GM18517 (cell line): ENCODE data around the gene ERP44.
A peak's percentile ranks its signal among the peaks of the same experiment; 100 is the strongest.
"Not testable (repeated sequence)": the region's sequence is repeated elsewhere in the genome, so short reads cannot be mapped to it uniquely, and the experiment has no call there.

Experiments
- ATAC-seq: cut with Tn5 transposase; IDR thresholded peaks from one replicate; pipeline ENCODE4 v1.9.1; 2021; ENCODE audit warnings: mild to moderate bottlenecking, moderate library complexity; ENCODE audit not compliant: unreplicated experiment

The ERP44 gene

DNA sequence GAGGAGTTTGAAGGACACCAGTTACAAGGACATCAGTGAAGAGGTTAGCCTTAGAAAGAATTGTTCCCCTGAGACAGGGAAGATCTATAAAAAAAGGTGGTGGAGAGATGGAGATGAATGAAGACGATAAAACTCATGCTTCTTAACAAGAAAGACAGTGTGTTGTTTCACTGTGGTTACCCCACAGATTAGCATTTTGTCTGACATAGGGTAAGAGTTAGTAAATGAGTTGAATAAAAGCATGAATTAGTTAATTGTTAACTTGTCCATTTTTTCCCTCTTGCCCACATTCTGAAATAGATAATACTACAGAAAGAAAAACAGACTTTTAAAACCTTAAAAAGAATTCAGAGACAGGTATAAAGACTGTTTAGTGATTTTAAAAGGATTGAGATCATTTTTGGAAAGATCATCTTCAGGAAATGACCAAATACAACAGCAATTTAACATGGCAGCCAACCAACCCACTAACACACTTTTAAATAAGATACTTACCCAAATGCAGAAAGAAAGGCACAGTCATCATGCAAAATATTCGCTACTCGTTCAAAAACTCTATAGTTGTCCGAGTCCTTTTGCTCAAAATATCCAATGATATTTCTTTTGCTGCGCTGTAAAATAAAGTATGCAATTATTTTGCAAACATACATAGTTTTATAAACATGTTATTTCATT is 78.5 kb downstream of the ERP44 start:
- no peak for ATAC-seq

DNA sequence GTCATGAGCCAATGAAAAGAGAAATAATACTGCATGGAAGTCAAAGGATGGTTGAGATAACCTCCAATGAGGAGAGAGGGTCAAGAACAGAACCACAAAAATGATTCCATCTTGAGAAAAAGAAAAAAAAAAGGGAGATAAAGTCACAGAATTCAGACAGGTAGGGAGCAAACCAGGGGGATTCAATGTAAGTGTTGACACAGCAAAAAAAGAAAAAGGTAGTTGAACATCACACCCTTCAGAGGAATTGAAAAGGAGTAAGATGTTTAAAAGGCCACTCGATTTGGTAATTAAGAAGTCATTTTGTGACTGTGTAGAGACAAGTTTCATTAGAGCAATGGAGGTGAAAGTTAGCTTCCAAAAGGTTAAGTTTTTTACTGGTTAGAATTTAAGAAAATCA is 79.3 kb downstream of the ERP44 start:
- ATAC-seq: no peak

DNA sequence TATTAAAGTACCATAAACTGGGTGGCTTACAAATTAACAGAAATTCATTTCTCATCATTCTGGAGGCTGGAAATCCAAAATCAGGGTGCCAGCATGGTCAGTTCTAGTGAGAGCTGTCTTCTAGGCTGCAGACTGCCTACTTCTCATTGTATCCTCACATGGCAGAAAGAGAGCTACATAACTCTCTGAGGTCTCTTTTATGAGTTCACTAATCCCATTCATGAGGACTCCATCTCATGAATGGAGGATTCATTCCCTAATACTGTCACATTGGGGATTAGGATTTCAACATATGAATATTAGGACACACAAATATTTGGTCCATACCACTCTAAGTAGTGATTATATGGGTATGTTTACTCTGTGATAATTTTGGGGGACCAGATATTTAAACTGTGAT is 84.0 kb downstream of the ERP44 start:
- no peak for ATAC-seq

DNA sequence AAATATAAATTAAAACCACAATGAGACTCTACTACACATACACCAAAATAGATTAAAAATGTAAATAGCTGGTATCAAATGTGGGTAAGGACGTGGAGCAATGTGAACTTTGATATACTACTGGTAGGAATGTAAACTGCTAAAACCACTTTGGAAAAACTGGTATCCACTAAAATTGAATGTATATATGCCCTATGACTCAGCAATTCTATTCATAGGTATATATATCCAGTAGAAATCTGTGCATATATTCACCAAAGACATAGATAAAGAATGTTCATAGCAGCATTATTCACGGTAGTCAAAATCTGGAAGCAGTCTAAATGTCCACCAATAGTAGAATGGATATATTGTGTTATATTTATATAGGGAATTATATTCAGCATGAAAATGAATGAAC is 85.2 kb downstream of the ERP44 start:
- no peak for ATAC-seq

DNA sequence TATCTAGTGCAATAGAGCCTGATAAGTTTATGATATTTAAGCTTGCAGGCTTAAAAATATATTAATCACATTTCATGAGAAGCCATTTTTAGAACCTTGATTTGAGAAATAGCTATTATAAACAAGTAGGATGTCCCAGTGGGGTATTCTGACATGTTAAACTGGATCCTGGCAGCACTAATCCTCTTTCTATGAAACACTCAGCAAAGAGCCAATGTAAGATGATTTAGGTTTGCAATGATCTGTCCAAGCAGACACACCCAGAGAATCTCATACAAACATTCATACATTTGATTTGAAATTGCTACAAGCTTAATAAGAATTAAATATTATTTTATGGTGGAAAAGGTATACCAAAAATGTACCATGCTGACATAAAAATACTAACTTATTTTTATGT is 86.5 kb downstream of the ERP44 start:
- ATAC-seq: no peak

DNA sequence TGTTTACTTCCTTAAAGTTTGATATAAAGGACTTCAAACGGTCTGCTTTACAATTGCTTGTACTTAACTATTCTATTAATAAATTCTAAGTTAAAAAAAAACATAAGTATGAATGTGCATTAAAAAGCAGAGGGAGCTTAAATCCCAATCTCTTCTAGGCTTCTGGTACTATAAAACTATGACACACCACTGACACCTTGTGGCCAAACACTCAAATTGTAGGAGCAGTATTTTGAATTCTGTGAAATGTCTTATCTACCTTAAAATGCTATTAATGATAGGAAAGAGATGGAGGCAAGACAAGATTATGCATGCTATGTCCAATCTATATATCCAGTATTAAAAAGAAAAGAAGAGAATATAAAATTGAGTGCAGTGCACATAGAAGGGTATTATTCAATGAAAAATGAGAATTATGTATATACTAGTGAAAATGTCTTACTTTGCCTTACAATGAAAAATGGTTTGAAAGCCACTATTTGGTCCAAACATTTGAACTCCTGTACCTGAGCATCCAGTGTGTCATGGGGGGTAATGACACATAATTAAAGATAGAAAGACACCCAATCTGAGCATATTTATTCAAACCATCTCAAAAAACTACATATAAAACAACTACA is 87.6 kb downstream of the ERP44 start:
- peak; percentile 53 for ATAC-seq

DNA sequence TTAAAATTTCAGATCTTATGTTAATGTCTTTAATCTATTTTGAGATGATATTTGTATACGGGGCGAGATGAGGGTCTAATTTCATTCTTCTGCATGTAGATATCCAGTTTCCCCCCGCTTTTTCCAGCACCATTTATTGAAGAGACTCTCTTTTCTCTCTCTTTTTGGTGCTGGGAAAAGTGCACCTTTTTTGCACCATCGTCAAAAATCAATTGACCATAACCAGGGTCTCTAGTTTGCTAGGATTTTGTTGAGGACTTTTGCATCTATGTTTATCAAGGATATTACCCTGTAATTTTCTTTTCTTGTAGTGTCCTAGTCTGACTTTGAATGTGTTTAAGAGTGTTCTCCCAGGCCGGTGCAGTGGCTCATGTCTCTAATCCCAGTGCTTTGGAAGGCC is 99.0 kb downstream of the ERP44 start:
- ATAC-seq: no peak

DNA sequence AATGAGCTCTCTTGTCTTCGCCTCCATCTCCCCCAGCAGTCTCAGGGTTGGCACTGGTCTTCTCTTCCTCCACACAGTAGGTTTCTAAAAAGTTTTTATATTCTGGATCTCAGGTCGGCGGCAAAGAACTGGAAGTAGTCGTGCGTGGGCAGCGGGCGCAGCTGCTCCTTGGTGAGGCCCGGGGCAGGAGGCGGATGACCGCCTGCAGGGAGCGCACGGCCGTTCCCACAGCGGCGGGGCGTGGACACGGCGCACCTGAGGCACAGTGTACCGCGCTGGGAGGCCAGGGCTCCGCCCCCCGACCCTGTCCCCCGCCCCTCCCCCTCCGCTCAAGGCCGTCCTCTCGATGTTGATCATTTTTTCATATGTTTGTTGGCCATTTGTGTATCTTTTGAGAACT is 99.9 kb downstream of the ERP44 start:
- no peak for ATAC-seq

DNA sequence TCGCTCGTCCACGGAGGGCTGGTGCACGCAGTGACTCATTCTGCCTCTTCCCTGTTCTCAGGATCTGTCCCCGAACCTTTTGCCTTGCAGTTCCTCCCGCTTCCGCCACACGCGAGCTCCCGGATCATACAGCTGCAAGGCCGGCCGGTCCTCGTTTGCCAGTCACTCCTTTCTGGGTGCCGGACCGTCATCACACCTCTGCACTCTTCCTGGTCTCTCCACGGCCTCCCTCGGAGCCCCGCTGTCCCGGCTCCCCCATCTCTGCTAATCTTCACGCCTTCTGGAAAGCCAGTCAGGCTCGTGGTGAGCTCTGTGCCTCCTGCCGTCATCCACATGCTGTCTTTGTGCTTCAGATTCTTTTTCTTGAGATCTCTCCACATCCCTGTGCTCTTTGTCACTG is 100.5 kb downstream of the ERP44 start:
- no peak for ATAC-seq

DNA sequence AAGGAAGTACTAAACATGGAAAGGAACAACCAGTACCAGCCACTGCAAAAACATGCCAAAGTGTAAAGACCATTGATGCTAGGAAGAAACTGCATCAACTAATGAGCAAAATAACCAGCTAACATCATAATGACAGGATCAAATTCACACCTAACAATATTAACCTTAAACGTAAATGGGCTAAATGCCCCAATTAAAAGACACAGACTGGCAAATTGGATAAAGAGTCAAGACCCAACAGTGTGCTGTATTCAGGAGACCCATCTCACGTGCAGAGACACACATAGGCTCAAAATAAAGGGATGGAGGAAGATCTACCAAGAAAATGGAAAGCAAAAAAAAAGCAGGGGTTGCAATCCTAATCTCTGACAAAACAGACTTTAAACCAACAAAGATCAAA is 108.3 kb downstream of the ERP44 start:
- ATAC-seq: not testable (repeated sequence)

DNA sequence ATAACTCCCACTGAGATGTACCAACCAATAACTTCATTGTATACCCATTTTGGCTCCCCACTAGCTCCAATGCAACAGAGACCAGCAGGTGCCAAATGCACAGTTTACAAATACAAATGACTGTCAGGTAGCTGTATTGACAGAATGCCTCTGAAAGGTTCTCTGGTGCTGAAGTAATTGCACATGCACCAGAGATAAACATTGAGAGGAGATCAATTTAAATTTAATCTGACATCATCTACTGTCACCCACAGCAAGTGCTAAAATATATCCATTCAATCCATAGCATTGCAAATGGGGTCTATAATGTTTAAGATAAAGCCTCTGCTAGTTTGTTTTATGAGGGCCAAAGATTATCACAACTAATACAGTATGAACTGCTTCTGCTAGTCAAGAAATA is 112.2 kb downstream of the ERP44 start:
- no peak for ATAC-seq

DNA sequence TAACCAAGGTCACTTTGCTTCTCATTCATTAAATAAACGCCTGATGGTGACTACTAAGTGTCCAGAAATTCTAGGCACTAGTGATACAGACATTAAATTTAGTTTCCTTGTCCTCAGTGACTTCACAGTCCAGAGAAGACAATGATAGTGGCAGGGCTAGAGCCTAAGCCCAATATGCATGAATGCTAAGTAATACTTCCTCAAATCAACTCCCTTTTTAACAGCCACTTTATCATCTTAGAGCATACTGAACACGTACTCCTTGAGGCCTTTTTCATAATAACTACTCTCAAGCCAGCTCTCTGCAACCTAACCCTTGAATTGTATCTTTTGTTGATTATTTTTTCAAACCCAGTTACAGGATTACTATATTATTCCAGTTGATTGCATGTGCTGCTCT is 118.2 kb downstream of the ERP44 start:
- ATAC-seq: no peak

DNA sequence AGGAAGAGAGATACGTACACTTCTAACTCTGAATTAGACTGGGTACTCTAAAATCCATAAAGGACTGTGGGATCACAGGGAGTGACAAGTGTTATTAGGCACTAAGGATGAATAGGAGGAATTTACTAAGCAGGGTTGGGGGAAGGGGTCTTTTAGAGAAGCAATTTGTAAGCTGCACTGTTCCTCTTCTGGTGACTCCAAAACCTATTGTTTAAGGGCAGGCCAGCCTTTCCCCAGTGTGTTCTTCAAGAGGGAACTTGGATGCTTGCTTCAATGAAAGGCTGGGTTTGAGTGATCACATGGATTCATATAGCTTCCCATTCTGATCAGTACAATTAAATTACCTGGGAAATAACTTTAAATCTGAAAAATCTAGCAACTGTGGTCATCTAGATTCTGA is 120.6 kb downstream of the ERP44 start:
- no peak for ATAC-seq

DNA sequence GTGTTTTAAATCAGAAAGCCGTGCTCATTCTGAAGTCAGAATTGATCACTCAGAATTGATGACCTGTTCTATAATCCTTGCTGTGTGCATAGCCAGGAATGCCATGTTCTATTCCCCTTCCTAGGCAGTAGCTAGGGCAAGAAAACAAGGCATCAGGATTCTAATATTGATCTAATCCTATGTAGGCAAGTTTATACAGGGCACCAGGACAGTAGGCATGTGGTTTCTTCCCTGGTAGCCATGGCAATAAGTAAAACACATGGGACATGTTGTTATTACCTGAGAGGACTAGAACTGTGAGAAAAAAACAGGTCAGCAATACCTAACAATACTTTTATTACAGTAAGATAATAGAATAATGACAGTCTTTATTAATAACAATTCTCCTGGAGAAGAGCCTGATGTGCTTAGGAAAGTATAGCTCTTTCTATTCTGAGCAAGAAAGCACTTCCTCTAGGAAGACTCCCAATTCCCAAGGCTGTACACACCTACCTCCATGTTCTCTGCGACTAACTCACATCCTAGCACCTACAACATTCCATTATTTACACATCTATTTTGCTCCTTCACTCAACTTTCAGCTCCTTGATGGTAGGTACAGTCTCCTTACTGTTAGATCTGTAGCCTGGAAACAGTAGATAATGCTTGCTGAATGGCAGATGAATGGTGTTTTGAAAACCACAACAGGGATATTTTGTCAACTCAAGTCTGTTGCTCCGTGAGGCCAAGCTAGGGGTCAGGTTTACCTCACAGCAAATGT is 121.6 kb downstream of the ERP44 start:
- no peak for ATAC-seq

DNA sequence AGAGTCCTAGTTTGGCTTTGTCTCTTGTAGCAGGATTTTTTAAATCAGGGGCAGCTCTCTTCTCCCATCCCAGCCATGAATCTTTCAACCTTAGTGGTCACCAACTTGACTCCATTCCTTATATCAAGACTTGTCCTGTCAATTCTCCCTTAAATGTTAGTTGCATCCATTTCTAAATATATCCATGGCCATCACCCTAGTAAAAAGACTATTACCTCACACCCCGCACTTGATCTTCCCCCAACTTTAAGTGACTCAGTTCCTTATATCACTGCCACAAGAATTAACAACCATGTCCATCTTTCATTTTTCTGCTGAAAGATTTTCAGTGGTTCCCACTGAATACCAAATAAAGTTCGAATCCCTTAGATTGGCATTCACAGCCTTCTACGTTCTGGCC is 125.3 kb downstream of the ERP44 start:
- ATAC-seq: no peak

DNA sequence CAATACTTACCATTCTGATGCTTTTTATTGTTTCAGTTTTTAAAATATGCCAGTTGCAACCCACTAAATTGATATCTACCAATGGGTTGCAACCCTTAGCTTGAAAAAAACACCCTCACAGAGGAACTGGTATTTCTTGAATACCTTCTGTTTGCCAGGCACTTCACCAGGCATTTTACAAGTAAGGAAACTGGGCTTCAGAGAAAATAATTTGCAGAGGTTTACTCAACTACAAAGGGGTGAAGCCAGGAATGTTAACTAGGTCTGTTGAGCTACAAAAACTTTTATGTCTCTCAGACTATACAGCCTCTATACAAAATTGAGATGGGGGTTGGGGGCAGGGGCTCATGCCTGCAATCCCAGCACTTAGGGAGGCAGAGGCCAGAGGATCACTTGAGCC is 127.4 kb downstream of the ERP44 start:
- ATAC-seq: no peak

DNA sequence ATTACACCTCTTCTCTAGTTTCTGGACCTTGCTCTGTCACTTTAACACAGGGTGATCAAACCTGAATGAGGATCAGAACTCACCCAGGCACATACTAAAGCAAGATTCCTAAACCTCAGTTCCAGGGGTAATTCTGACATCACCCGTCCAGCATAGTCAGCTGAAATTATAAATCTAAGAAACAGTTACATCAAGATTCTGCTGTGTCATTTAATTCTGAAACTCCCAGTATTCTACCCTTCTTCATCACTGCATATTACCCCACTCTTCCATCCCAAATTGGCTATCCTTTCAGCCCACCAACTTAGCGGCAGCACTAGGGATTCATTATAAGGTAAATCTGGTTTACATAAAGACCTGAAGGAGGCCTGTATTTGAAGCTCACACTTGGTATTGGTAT is 128.3 kb downstream of the ERP44 start:
- no peak for ATAC-seq

DNA sequence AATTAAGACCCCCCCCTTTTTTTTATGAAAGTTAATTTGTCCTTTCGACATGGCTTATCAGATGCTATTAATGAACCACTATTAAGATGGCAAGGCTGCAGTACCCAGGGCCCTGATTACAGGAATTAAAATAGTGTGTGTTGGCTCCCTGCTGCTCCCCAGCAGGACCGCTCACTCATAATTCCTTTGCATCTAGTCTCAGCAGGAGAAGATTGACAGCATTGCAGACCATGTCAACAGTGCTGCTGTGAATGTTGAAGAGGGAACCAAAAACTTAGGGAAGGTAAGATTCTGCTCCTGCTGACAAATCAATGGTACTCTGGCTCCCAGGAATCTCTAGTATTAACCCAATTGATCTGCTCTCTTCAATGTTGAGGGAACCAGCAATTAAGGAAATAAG is 131.3 kb downstream of the ERP44 start:
- ATAC-seq: no peak

DNA sequence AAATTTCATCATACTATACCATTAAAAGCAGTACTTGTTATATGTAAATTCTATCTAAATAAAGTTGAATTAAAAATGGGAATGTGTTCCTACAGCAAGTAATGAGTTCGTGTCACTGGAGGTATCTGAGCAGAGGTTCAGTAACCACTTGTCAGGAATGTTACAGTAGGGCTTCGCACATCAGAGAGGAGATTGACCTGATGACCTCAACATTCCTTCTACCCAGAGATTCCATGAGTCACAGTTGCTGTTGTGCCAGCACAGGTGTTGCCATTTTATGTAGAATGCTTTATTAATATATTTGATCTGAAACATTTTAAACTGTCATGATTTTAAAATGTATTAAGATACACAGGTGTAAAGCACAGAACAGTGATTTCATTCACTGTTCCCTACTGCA is 132.1 kb downstream of the ERP44 start:
- no peak for ATAC-seq

DNA sequence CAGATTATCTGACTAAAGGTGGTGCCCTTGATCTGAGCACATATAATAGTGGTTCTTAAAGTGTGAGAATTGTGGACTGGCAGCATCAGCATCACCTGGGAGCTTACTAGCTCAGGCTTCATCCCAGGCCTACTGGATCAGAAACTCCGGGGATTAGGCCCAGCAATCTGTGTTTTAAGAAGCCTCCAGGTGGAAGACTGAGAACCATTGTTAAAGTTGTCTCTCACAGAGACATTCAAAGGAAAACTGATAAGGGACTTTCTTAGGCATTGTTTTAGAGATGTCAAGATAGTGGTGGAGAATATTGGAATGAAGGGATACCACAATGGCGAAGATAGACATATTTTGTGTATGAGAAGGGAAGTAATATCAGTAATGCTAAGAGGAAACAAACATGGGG is 132.8 kb downstream of the ERP44 start:
- ATAC-seq: no peak

DNA sequence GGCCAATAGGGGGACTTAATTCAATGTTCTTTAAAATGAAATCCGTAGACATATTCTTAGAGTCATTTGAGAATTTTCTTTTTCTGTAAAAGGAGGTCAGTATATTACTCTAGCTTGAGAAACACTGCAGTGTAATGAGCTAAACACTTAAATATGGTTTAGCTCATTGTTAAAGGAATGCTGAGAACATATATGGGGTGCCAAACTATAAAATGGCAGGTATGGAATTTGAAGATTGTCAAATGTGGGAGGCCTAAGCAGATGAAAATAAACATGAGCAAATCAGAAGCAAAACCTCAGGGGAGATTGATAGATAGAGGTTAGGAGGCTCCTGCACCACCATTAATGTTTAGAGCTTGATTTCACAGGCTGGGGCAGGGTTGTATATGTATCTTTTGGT is 134.5 kb downstream of the ERP44 start:
- no peak for ATAC-seq

DNA sequence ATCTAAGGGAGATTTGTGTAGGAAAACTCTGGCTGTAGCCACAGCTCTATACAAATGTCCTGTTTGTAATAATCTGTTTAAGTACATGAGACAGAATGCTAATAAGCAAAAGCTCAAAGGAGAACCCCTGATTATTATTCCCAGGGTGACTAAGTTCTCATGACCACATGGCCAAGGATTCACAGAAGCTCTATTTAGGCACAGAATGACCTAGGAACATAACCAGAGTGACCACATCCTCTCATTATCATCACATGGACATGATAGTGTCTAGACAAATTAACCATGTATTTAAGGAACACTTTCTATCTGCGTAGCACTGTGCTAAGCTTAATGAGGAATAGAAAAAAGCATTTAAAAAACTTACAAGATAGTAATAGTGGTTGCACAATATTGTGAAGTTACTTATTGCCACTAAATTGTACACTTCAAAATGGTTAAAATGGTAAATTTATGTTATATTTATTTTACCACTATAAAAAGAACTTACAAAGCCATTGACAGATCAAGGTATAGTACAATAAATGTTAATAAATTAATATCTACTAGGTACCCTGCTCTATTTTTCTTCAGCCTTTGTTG is 136.0 kb downstream of the ERP44 start:
- ATAC-seq: no peak
